GM12801 (cell line): ENCODE measurements around the gene PGP.

Source experiments
- CTCF ChIP-seq: IDR thresholded peaks from one replicate; pipeline ENCODE4 v1.5.1; 2011; ENCODE audit warnings: control low read depth; ENCODE audit not compliant: insufficient read length; ENCODE audit errors: extremely low read depth

The PGP gene

GRCh38 chr16:2166263-2167067, 48.2 kb downstream of the PGP start:
- TF ChIP-seq CTCF, result no peak

- no peak for TF ChIP-seq CTCF
These were observed 48.8 kb downstream of the PGP start for GRCh38 chr16:2165861-2166260.

- no peak for TF ChIP-seq CTCF
These were observed 51.3 kb downstream of the PGP start for GRCh38 chr16:2163211-2163881.

- TF ChIP-seq CTCF, result no peak
These were observed 51.9 kb downstream of the PGP start for GRCh38 chr16:2162676-2163118.

GRCh38 chr16:2161911-2162310, 52.7 kb downstream of the PGP start:
- no peak for TF ChIP-seq CTCF
